ENCODE measurements around the gene CDX1. TPM values are rescaled to one million over a fixed set of nuclear protein-coding genes. Genes with fewer than 3 reads are reported as not detected.

Gene CDX1
- total RNA-seq, 2 donors from 2014 or later = not detected

- no peak for DNase-seq (ENCODE audit: low spot score)
- Histone ChIP-seq H3K4me1 (peaks cover 0 to 43% of the 10 kb centered on the region in 2 donors), H3K4me3 (peak overlapping the region; percentile 49 to 59), H3K27ac (peak overlapping the region; percentile 87 to 88), H3K9me3 (no peaks in the 10 kb centered on the region), H3K27me3 (no peaks in the 10 kb centered on the region), H3K36me3 (no peaks in the 10 kb centered on the region)
- no peak for TF ChIP-seq CTCF (IDR thresholded peaks at IDR 0.05)
Observed at GRCh38 chr5:150152636-150153462, 13.7 kb upstream of the CDX1 start.

- Histone ChIP-seq H3K36me3 (no peaks in the 10 kb centered on the region), H3K4me1 (peaks cover 0 to 43% of the 10 kb centered on the region in 2 donors), H3K9me3 (no peaks in the 10 kb centered on the region), H3K27me3 (no peaks in the 10 kb centered on the region), H3K27ac (peak overlapping the region; percentile 87 to 88), H3K4me3 (peak overlapping the region; percentile 49 to 59)
- DNase-seq (ENCODE audit: low spot score) = no peak
- no peak for TF ChIP-seq CTCF (IDR thresholded peaks at IDR 0.05)
Observed at GRCh38 chr5:150153483-150153882, 13.1 kb upstream of the CDX1 start.

GRCh38 chr5:150153957-150154617 lies 12.5 kb upstream of the CDX1 start:
- peak overlapping the region; percentile 87 to 88 for H3K27ac ChIP-seq
- H3K4me1 ChIP-seq = peaks cover 0 to 43% of the 10 kb centered on the region in 2 donors
- no peaks in the 10 kb centered on the region for H3K36me3 ChIP-seq
- peak overlapping the region; percentile 49 to 59 for H3K4me3 ChIP-seq
- no peak for DNase-seq (ENCODE audit: low spot score)
- no peaks in the 10 kb centered on the region for H3K9me3 ChIP-seq
- no peak for TF ChIP-seq CTCF (IDR thresholded peaks at IDR 0.05)
- no peaks in the 10 kb centered on the region for H3K27me3 ChIP-seq

GRCh38 chr5:150154618-150155128 lies 11.9 kb upstream of the CDX1 start:
- H3K27me3 ChIP-seq = no peaks in the 10 kb centered on the region
- DNase-seq (ENCODE audit: low spot score) = no peak
- H3K9me3 ChIP-seq = no peaks in the 10 kb centered on the region
- H3K36me3 ChIP-seq = no peaks in the 10 kb centered on the region
- peak overlapping the region; percentile 49 to 59 for H3K4me3 ChIP-seq
- TF ChIP-seq CTCF (IDR thresholded peaks at IDR 0.05) = no peak
- H3K4me1 ChIP-seq = peaks cover 0 to 41% of the 10 kb centered on the region in 2 donors
- H3K27ac ChIP-seq = peak overlapping the region; percentile 87 to 88

- H3K4me1 ChIP-seq = peaks cover 0 to 47% of the 10 kb centered on the region in 2 donors
- H3K27ac ChIP-seq = peak within 1 kb of the TSS; percentile 87 to 88
- H3K9me3 ChIP-seq = no peaks in the 10 kb centered on the region
- H3K27me3 ChIP-seq = no peaks in the 10 kb centered on the region
- DNase-seq (ENCODE audit: low spot score) = peak; percentile 92
- no peak for TF ChIP-seq CTCF (IDR thresholded peaks at IDR 0.05)
- H3K36me3 ChIP-seq = no peaks in the 10 kb centered on the region
- H3K4me3 ChIP-seq = peak within 1 kb of the TSS; percentile 49 to 59
Observed at GRCh38 chr5:150155258-150156026, 11.1 kb upstream of the CDX1 start, which contains the start of gene PDGFRB. TSS of gene PDGFRB (minus strand) at chr5:150155845. CDS start at chr5:150137047, 18,798 bp downstream.
